WTC11 (cell line): Measurements from ENCODE around the gene SERPINA9. TPM values are rescaled to one million over a fixed set of nuclear protein-coding genes. Genes with fewer than 3 reads are reported as not detected.

Experiments used
- ATAC-seq: fragments of 200-7000 bp; cut with Tn5 transposase; 2 replicates; pipeline ENCODE4 v1.10.0; 2021; ENCODE audit warnings: mild to moderate bottlenecking, moderate library complexity
- CTCF ChIA-PET: fragments of 300-600 bp; sonication (Branson Sonifier 250); formaldehyde crosslinking; loops from one replicate; lab custom pipeline; 2021; ENCODE audit warnings: antibody characterized with exemption; lab: Charles Lee
- POLR2A ChIA-PET: fragments of 350-600 bp; sonication (Branson Sonifier 250); formaldehyde crosslinking; loops from one replicate; lab custom pipeline; 2021; ENCODE audit warnings: antibody characterized with exemption; lab: Charles Lee
- DNase-seq: peaks from one replicate; pipeline ENCODE4 v3.0.0; 2021; ENCODE audit warnings: low spot score
- H3K27ac Mint-ChIP-seq: 2 replicates; pipeline ENCODE4 v1.8.0; 2021; ENCODE audit warnings: mixed read lengths
- H3K27me3 Mint-ChIP-seq: 2 replicates; pipeline ENCODE4 v1.8.0; 2021; ENCODE audit warnings: low read depth, mild to moderate bottlenecking, moderate library complexity, mixed read lengths
- H3K36me3 Mint-ChIP-seq: 2 replicates; pipeline ENCODE4 v1.8.0; 2021; ENCODE audit warnings: mixed read lengths
- H3K4me1 Mint-ChIP-seq: 2 replicates; pipeline ENCODE4 v1.8.0; 2022; ENCODE audit warnings: mixed read lengths
- H3K4me3 Mint-ChIP-seq: 2 replicates; pipeline ENCODE4 v1.8.0; 2021; ENCODE audit warnings: mild to moderate bottlenecking, moderate library complexity, mixed read lengths
- H3K9me3 Mint-ChIP-seq: 2 replicates; pipeline ENCODE4 v1.8.0; 2021; ENCODE audit warnings: mixed read lengths
- CBFB ChIP-seq: sonication (generic); formaldehyde crosslinking; IDR thresholded peaks from 2 replicates; pipeline ENCODE4 v1.8.1; 2022; ENCODE audit warnings: mild to moderate bottlenecking, low read depth, missing genetic modification reagents
- CREB1 ChIP-seq: sonication (generic); formaldehyde crosslinking; IDR thresholded peaks from 2 replicates; pipeline ENCODE4 v1.8.0; 2023; ENCODE audit warnings: mild to moderate bottlenecking, missing genetic modification reagents
- ELF4 ChIP-seq: sonication (generic); formaldehyde crosslinking; IDR thresholded peaks from 2 replicates; pipeline ENCODE4 v1.8.1; 2022; ENCODE audit warnings: low read depth, mild to moderate bottlenecking, moderate library complexity, missing genetic modification reagents
- EMX1 ChIP-seq: fragments of 250-450 bp; sonication (Bioruptor Pico); IDR thresholded peaks from 2 replicates; pipeline ENCODE4 v1.8.0; 2021; ENCODE audit warnings: mild to moderate bottlenecking
- FOXJ3 ChIP-seq: sonication (generic); formaldehyde crosslinking; IDR thresholded peaks from 2 replicates; pipeline ENCODE4 v1.9.0; 2021; ENCODE audit warnings: missing genetic modification reagents, mild to moderate bottlenecking, borderline replicate concordance
- FOXP1 ChIP-seq: sonication (generic); formaldehyde crosslinking; IDR thresholded peaks from 2 replicates; pipeline ENCODE4 v1.8.0; 2022; ENCODE audit warnings: missing genetic modification reagents, mild to moderate bottlenecking, moderate library complexity, borderline replicate concordance
- GTF2I ChIP-seq: fragments of 250-450 bp; sonication (Bioruptor Pico); conservative IDR thresholded peaks from 2 replicates; pipeline ENCODE4 v1.4.0; 2021; ENCODE audit warnings: mild to moderate bottlenecking
- JUN ChIP-seq: sonication (generic); formaldehyde crosslinking; IDR thresholded peaks from 2 replicates; pipeline ENCODE4 v1.8.0; 2023; ENCODE audit warnings: mild to moderate bottlenecking, missing genetic modification reagents
- MAX ChIP-seq: sonication (generic); formaldehyde crosslinking; IDR thresholded peaks from 2 replicates; pipeline ENCODE4 v1.8.0; 2022; ENCODE audit warnings: mild to moderate bottlenecking, missing genetic modification reagents
- MXD4 ChIP-seq: fragments of 250-450 bp; sonication (Bioruptor Pico); IDR thresholded peaks from 2 replicates; pipeline ENCODE4 v1.8.0; 2021; ENCODE audit warnings: mild to moderate bottlenecking, moderate library complexity, borderline replicate concordance
- MYBL2 ChIP-seq: sonication (generic); formaldehyde crosslinking; IDR thresholded peaks from 2 replicates; pipeline ENCODE4 v1.8.1; 2023; ENCODE audit warnings: mild to moderate bottlenecking, moderate library complexity, missing genetic modification reagents
- NFE2L1 ChIP-seq: sonication (generic); formaldehyde crosslinking; IDR thresholded peaks from 2 replicates; pipeline ENCODE4 v1.8.1; 2023; ENCODE audit warnings: missing genetic modification reagents
- NFYB ChIP-seq: sonication (generic); formaldehyde crosslinking; conservative IDR thresholded peaks from 2 replicates; pipeline ENCODE4 v1.8.0; 2022; ENCODE audit warnings: low read depth, missing genetic modification reagents
- PRRX2 ChIP-seq: fragments of 250-450 bp; sonication (Bioruptor Pico); IDR thresholded peaks from 2 replicates; pipeline ENCODE4 v1.8.0; 2021; ENCODE audit warnings: mild to moderate bottlenecking
- RELA ChIP-seq: sonication (generic); formaldehyde crosslinking; IDR thresholded peaks from 2 replicates; pipeline ENCODE4 v1.8.1; 2022; ENCODE audit warnings: missing genetic modification reagents, mild to moderate bottlenecking, borderline replicate concordance
- SP1 ChIP-seq: sonication (generic); formaldehyde crosslinking; conservative IDR thresholded peaks from 2 replicates; pipeline ENCODE4 v1.8.1; 2022; ENCODE audit warnings: missing genetic modification reagents
- TCF7 ChIP-seq: sonication (generic); formaldehyde crosslinking; IDR thresholded peaks from 2 replicates; pipeline ENCODE4 v1.8.0; 2022; ENCODE audit warnings: mild to moderate bottlenecking, low read depth, missing genetic modification reagents, moderate library complexity
- ZMAT4 ChIP-seq: fragments of 250-450 bp; sonication (Bioruptor Pico); IDR thresholded peaks from 2 replicates; pipeline ENCODE4 v1.9.0; 2021; ENCODE audit warnings: mild to moderate bottlenecking
- ZNF121 ChIP-seq: sonication (generic); formaldehyde crosslinking; IDR thresholded peaks from 2 replicates; pipeline ENCODE4 v1.8.0; 2023; ENCODE audit warnings: missing genetic modification reagents
- ZNF138 ChIP-seq: sonication (generic); formaldehyde crosslinking; conservative IDR thresholded peaks from 2 replicates; pipeline ENCODE4 v1.8.1; 2022; ENCODE audit warnings: mild to moderate bottlenecking, moderate library complexity, missing genetic modification reagents
- ZNF396 ChIP-seq: fragments of 250-450 bp; sonication (Bioruptor Pico); IDR thresholded peaks from 2 replicates; pipeline ENCODE4 v1.8.0; 2021; ENCODE audit warnings: mild to moderate bottlenecking, moderate library complexity, borderline replicate concordance
- ZNF423 ChIP-seq: fragments of 250-450 bp; sonication (Bioruptor Pico); IDR thresholded peaks from 2 replicates; pipeline ENCODE4 v2.1.2; 2022; ENCODE audit warnings: mild to moderate bottlenecking, moderate library complexity
- ZNF671 ChIP-seq: fragments of 250-450 bp; sonication (Bioruptor Pico); IDR thresholded peaks from 2 replicates; pipeline ENCODE4 v1.8.0; 2021; ENCODE audit warnings: mild to moderate bottlenecking
- total RNA-seq: library from RNA; stranded (reverse); gene quantifications from 3 replicates; pipeline ENCODE4 v1.2.3, GENCODE V29; 2021
- TF ChIP-seq, protein P1 (sequence below): sonication (generic); formaldehyde crosslinking; IDR thresholded peaks from 2 replicates; pipeline ENCODE4 v1.8.1; 2023; ENCODE audit warnings: mild to moderate bottlenecking, missing genetic modification reagents
- TF ChIP-seq, protein P2 (sequence below): sonication (generic); formaldehyde crosslinking; conservative IDR thresholded peaks from 2 replicates; pipeline ENCODE4 v1.8.1; 2023; ENCODE audit warnings: mild to moderate bottlenecking, low read depth, missing genetic modification reagents, moderate library complexity
- TF ChIP-seq, protein P3 (sequence below): sonication (generic); formaldehyde crosslinking; conservative IDR thresholded peaks from 2 replicates; pipeline ENCODE4 v1.8.1; 2022; ENCODE audit warnings: mild to moderate bottlenecking, missing genetic modification reagents
- TF ChIP-seq, protein P4 (sequence below): sonication (generic); formaldehyde crosslinking; IDR thresholded peaks from 2 replicates; pipeline ENCODE4 v1.8.0; 2022; ENCODE audit warnings: mild to moderate bottlenecking, missing genetic modification reagents
- TF ChIP-seq, protein P5 (sequence below): fragments of 200-600 bp; IDR thresholded peaks from 2 replicates; pipeline ENCODE4 v1.8.0; 2022; ENCODE audit warnings: antibody characterized with exemption

The SERPINA9 gene
- total RNA-seq, 1 experiment from 2014 or later: not detected

- no peak for TF ChIP-seq GTF2I (CRISPR knock-in tag)
Measured at GRCh38 chr14:94450722-94451090, 25.3 kb downstream of the SERPINA9 start (continued).

DNA sequence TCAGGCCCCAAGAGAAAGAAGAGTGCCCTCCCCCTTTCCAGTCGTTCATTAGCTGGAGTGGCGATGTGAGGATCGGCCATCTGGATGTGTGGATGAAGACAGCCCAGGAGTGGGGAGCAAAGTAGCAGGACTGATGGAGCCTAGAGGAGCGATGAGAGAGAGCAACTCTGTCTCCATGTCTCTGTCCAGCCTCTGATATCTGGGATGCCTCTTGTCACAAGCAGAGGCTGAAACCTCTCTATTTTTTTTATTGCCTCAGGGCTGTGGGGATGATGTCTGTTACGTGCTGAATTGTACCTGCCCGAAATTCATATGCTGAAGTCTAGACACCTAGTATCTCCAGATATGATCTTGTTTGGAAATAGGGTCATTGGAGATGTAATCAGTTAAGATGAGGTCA is 26.1 kb downstream of the SERPINA9 start:
- ChIA-PET POLR2A (no interaction called here), CTCF (interaction anchor here (0.7 to 4.3 kb wide), 4 partner anchors 16 to 143 kb away, joined by 4 to 33 read pairs (median 7); no protein-coding TSS in a partner anchor)
- no peak overlapping the region for H3K27ac Mint-ChIP-seq
- H3K9me3 Mint-ChIP-seq: peaks cover 19% of the 10 kb centered on the region
- H3K4me1 Mint-ChIP-seq: peaks cover 42% of the 10 kb centered on the region
- TF ChIP-seq FOXJ3 (CRISPR knock-in tag) (no peak), RELA (no peak), NFYB (no peak), CREB1 (no peak), ZNF138 (no peak), JUN (CRISPR knock-in tag) (no peak), NFE2L1 (CRISPR knock-in tag) (no peak), CBFB (CRISPR knock-in tag) (no peak), PRRX2 (CRISPR knock-in tag) (no peak), ZNF121 (CRISPR knock-in tag) (no peak), ZMAT4 (CRISPR knock-in tag) (no peak), ZNF423 (CRISPR knock-in tag) (no peak), MXD4 (CRISPR knock-in tag) (no peak), EMX1 (CRISPR knock-in tag) (no peak), MYBL2 (CRISPR knock-in tag) (no peak)
- TF ChIP-seq, protein P1, sequence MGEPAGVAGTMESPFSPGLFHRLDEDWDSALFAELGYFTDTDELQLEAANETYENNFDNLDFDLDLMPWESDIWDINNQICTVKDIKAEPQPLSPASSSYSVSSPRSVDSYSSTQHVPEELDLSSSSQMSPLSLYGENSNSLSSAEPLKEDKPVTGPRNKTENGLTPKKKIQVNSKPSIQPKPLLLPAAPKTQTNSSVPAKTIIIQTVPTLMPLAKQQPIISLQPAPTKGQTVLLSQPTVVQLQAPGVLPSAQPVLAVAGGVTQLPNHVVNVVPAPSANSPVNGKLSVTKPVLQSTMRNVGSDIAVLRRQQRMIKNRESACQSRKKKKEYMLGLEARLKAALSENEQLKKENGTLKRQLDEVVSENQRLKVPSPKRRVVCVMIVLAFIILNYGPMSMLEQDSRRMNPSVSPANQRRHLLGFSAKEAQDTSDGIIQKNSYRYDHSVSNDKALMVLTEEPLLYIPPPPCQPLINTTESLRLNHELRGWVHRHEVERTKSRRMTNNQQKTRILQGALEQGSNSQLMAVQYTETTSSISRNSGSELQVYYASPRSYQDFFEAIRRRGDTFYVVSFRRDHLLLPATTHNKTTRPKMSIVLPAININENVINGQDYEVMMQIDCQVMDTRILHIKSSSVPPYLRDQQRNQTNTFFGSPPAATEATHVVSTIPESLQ (CRISPR knock-in tag): no peak
- TF ChIP-seq, protein P2, sequence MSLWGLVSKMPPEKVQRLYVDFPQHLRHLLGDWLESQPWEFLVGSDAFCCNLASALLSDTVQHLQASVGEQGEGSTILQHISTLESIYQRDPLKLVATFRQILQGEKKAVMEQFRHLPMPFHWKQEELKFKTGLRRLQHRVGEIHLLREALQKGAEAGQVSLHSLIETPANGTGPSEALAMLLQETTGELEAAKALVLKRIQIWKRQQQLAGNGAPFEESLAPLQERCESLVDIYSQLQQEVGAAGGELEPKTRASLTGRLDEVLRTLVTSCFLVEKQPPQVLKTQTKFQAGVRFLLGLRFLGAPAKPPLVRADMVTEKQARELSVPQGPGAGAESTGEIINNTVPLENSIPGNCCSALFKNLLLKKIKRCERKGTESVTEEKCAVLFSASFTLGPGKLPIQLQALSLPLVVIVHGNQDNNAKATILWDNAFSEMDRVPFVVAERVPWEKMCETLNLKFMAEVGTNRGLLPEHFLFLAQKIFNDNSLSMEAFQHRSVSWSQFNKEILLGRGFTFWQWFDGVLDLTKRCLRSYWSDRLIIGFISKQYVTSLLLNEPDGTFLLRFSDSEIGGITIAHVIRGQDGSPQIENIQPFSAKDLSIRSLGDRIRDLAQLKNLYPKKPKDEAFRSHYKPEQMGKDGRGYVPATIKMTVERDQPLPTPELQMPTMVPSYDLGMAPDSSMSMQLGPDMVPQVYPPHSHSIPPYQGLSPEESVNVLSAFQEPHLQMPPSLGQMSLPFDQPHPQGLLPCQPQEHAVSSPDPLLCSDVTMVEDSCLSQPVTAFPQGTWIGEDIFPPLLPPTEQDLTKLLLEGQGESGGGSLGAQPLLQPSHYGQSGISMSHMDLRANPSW (CRISPR knock-in tag): no peak
- TF ChIP-seq, protein P3, sequence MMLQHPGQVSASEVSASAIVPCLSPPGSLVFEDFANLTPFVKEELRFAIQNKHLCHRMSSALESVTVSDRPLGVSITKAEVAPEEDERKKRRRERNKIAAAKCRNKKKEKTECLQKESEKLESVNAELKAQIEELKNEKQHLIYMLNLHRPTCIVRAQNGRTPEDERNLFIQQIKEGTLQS (CRISPR knock-in tag): no peak
- H3K4me3 Mint-ChIP-seq: peak overlapping the region; percentile 13; the same call in 1 of the 2 replicates
- H3K36me3 Mint-ChIP-seq: peaks cover 16% of the 10 kb centered on the region
- H3K27me3 Mint-ChIP-seq: peaks cover 7% of the 10 kb centered on the region
- no peak for DNase-seq
- ATAC-seq: no peak

- H3K4me3 Mint-ChIP-seq: no peak overlapping the region
- ATAC-seq: no peak
- H3K27me3 Mint-ChIP-seq: peaks cover 7% of the 10 kb centered on the region
- H3K9me3 Mint-ChIP-seq: peaks cover 11% of the 10 kb centered on the region
- H3K36me3 Mint-ChIP-seq: no peaks in the 10 kb centered on the region
- H3K27ac Mint-ChIP-seq: no peak overlapping the region
- DNase-seq: no peak
- ChIA-PET POLR2A (no interaction called here), CTCF (interaction anchor here (0.9 to 2.9 kb wide), 3 partner anchors 14 to 38 kb away, joined by 5 to 9 read pairs (median 8); no protein-coding TSS in a partner anchor)
- H3K4me1 Mint-ChIP-seq: peaks cover 39% of the 10 kb centered on the region
- no peak for TF ChIP-seq FOXP1
- no peak for TF ChIP-seq ZNF396 (CRISPR knock-in tag)
- TF ChIP-seq ELF4 (CRISPR knock-in tag): no peak
- no peak for TF ChIP-seq TCF7 (CRISPR knock-in tag)
- TF ChIP-seq SP1 (CRISPR knock-in tag): no peak
- TF ChIP-seq MAX: no peak
- no peak for TF ChIP-seq FOXJ3 (CRISPR knock-in tag)
- TF ChIP-seq, protein P4, sequence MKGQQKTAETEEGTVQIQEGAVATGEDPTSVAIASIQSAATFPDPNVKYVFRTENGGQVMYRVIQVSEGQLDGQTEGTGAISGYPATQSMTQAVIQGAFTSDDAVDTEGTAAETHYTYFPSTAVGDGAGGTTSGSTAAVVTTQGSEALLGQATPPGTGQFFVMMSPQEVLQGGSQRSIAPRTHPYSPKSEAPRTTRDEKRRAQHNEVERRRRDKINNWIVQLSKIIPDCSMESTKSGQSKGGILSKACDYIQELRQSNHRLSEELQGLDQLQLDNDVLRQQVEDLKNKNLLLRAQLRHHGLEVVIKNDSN (CRISPR knock-in tag): no peak
- TF ChIP-seq ZNF671 (CRISPR knock-in tag): no peak
- TF ChIP-seq, protein P5, sequence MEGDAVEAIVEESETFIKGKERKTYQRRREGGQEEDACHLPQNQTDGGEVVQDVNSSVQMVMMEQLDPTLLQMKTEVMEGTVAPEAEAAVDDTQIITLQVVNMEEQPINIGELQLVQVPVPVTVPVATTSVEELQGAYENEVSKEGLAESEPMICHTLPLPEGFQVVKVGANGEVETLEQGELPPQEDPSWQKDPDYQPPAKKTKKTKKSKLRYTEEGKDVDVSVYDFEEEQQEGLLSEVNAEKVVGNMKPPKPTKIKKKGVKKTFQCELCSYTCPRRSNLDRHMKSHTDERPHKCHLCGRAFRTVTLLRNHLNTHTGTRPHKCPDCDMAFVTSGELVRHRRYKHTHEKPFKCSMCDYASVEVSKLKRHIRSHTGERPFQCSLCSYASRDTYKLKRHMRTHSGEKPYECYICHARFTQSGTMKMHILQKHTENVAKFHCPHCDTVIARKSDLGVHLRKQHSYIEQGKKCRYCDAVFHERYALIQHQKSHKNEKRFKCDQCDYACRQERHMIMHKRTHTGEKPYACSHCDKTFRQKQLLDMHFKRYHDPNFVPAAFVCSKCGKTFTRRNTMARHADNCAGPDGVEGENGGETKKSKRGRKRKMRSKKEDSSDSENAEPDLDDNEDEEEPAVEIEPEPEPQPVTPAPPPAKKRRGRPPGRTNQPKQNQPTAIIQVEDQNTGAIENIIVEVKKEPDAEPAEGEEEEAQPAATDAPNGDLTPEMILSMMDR: no peak
Measured at GRCh38 chr14:94448071-94448808, 27.8 kb downstream of the SERPINA9 start.
